BE2C (cell line): ENCODE results near the gene POLE3.

ENCODE experiments used
- DNase-seq: peaks from one replicate; pipeline ENCODE4 v3.0.0-alpha.2; 2020
- H3K27me3 ChIP-seq: fragments of 250-450 bp; sonication (Bioruptor Pico); 2 replicates; pipeline ENCODE4 v1.5.1; 2020; ENCODE audit warnings: mild to moderate bottlenecking
- H3K36me3 ChIP-seq: fragments of 250-450 bp; sonication (Bioruptor Pico); 2 replicates; pipeline ENCODE4 v1.5.1; 2020; ENCODE audit warnings: mild to moderate bottlenecking
- H3K4me1 ChIP-seq: fragments of 250-450 bp; sonication (Bioruptor Pico); 2 replicates; pipeline ENCODE4 v1.5.1; 2020
- H3K4me3 ChIP-seq: 2 replicates; pipeline ENCODE4 v1.5.1; 2011; ENCODE audit warnings: low read depth, low read length
- H3K9me3 ChIP-seq: fragments of 250-450 bp; sonication (Bioruptor Pico); 2 replicates; pipeline ENCODE4 v1.5.1; 2020
- TF ChIP-seq, protein P1 (sequence below): IDR thresholded peaks from 2 replicates; pipeline ENCODE4 v1.5.1; 2012; ENCODE audit warnings: mild to moderate bottlenecking, low read depth, low read length

POLE3 gene

DNA sequence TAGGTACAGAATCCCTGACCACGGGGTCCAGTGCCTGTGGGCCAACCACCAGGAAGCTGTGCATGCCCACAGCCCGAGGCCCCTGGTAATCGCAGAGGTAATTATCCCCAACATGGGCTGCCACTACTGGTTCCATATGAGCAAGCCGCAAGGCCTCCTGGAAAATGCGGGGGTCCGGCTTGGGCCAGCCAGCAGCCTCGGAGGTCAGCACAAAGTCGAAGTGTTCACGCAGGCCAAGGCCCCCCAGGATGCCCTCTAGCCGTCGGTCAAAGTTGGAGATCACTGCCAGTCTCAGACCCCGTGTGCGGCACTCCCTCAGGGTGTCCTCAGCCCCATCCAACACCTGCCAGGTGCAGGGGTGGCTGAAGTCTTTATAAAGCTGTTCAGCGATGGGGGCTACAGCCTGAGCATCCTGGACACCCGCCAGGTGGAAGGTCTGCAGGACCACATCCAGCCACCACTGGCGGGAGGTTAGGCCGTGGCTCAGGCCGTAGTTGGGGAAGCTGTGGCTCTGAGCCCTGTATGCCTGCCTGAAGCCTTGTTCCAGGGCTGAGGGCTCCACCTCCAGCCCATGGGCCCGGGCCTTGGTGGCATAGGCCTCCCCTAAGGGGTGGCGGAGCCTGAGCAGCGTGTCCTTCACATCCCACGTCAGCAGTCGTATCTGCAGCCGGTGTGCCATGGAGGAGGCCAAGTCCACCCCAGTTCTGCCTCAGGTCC, 36.6 kb downstream of the POLE3 start:
- Histone ChIP-seq H3K36me3 (no peaks in the 10 kb centered on the region), H3K27me3 (no peaks in the 10 kb centered on the region), H3K4me3 (no peak overlapping the region), H3K9me3 (no peaks in the 10 kb centered on the region), H3K4me1 (no peaks in the 10 kb centered on the region)
- TF ChIP-seq, protein P1, sequence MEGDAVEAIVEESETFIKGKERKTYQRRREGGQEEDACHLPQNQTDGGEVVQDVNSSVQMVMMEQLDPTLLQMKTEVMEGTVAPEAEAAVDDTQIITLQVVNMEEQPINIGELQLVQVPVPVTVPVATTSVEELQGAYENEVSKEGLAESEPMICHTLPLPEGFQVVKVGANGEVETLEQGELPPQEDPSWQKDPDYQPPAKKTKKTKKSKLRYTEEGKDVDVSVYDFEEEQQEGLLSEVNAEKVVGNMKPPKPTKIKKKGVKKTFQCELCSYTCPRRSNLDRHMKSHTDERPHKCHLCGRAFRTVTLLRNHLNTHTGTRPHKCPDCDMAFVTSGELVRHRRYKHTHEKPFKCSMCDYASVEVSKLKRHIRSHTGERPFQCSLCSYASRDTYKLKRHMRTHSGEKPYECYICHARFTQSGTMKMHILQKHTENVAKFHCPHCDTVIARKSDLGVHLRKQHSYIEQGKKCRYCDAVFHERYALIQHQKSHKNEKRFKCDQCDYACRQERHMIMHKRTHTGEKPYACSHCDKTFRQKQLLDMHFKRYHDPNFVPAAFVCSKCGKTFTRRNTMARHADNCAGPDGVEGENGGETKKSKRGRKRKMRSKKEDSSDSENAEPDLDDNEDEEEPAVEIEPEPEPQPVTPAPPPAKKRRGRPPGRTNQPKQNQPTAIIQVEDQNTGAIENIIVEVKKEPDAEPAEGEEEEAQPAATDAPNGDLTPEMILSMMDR: no peak
- no peak for DNase-seq

DNA sequence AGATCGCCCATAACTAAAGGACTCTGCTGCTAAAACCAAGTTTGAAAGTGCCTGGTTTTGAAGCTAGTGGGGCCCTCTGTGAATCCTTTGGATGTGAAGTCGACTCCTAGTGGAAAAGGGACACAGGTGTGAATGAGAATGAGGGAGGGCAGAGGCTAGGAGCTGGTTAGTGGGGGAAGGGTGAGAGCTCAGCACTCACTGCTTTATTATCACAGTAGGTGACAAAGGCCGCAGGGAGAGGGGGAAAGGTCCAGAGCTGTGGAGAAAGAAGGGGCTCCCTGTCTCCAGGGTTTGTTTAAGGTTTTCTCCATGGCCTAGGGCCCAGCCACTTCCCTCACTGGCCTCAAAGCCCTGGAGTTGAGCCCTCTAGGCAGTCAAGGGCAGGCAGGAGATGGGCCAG, 37.2 kb downstream of the POLE3 start:
- Histone ChIP-seq H3K36me3 (no peaks in the 10 kb centered on the region), H3K4me3 (no peak overlapping the region), H3K4me1 (no peaks in the 10 kb centered on the region), H3K27me3 (no peaks in the 10 kb centered on the region), H3K9me3 (no peaks in the 10 kb centered on the region)
- no peak for DNase-seq
- TF ChIP-seq, protein P1: no peak

DNA sequence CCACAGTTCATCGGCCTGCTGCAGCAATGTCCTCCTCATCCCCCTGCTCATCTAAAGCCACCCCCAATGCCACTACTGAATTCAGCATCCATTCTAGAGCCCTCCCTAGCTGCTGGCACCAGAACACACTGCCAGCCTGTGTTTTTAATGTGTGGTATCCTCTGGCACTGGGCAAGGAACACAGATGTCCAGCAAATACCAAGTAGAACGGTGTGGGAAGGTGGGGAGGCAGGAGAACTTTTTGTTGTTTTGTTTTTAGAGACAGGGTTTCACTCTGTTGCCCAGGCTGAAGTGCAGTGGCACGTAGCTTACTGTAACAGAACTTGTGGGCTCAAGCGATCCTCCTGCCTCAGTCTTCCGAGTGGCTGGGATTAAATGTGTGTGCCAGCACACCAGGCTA, 38.4 kb downstream of the POLE3 start:
- no peak for DNase-seq
- Histone ChIP-seq H3K9me3 (no peaks in the 10 kb centered on the region), H3K36me3 (no peaks in the 10 kb centered on the region), H3K4me1 (no peaks in the 10 kb centered on the region), H3K27me3 (no peaks in the 10 kb centered on the region), H3K4me3 (no peak overlapping the region)
- TF ChIP-seq, protein P1: no peak

DNA sequence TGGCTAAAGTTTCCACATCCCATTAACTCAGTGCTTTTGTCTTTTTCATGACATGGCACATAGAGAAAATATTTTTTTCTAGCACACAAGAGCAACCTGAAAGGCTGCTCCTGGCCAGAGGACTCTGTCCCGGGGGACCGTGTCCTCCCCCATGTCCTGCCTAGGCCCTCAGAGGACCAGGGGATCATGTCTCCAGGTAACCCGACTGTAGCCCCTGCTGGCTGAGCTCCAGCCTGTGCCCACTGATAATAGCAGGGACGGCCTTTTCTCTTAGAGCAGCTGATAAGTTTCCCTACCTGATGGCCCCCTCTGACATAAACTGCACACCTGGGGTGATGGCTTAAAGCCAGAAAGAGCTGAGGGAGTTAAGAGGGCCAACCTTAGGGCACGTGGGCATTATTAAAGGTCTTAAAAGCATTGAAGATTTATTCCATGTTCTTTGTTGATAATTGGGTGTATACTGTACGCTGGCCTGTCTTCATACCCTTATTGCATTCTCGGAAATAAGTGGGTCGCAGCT, 39.6 kb downstream of the POLE3 start:
- Histone ChIP-seq H3K36me3 (no peaks in the 10 kb centered on the region), H3K9me3 (no peaks in the 10 kb centered on the region), H3K27me3 (no peaks in the 10 kb centered on the region), H3K4me3 (no peak overlapping the region), H3K4me1 (no peaks in the 10 kb centered on the region)
- TF ChIP-seq, protein P1: no peak
- DNase-seq: no peak

DNA sequence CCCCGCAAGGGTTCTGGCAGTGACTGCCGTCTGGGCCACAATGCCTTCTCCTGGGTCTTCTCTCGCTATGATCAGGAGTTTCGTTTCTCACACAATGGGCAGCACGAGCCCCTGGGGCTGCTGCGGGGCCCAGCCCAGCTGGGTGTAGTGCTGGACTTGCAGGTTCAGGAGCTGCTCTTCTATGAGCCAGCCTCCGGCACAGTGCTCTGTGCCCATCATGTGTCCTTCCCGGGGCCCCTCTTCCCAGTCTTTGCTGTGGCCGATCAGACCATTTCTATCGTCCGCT, 40.7 kb downstream of the POLE3 start:
- H3K27me3 ChIP-seq: no peaks in the 10 kb centered on the region
- no peaks in the 10 kb centered on the region for H3K9me3 ChIP-seq
- no peak overlapping the region for H3K4me3 ChIP-seq
- TF ChIP-seq, protein P1: no peak
- no peak for DNase-seq
- no peaks in the 10 kb centered on the region for H3K36me3 ChIP-seq
- H3K4me1 ChIP-seq: peaks cover 4% of the 10 kb centered on the region

DNA sequence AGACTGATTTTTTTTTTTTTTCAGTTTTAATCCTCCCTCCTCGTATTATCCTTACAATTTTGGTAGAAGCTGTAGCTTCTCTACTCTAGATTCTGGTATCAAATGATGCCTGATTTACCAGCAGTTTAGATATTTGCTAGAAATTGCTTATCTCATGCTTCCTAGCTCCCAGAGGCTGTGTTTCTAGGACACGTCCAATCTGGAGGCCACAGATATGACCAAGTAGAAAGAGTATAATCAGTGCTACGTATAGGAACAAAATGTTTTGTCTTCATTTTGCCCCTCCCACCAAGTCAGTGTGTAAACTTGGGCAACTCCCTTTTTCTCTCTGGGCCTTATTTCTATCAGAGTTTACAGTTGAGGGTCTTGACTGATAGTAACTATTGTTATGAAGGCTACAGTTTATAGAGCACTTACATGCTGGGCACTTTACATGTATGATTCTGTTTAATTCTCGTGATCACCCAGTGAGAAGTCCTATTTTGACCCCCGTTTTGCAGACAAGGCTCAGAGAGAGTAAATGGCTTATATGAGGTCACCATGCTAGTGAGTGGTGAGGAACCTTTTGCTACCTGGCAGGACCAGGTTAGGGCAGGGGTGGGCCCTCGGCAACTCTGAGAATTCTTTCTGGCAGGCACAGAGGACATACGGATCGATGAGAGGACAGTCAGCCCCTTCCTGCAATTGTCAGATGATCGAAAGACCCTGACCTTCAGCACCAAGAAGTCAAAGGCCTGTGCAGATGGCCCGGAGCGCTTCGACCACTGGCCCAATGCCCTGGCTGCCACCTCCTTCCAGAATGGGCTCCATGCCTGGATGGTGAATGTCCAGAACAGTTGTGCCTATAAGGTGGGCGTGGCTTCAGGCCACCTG, 41.3 kb downstream of the POLE3 start:
- TF ChIP-seq, protein P1: no peak
- H3K27me3 ChIP-seq: no peaks in the 10 kb centered on the region
- H3K9me3 ChIP-seq: no peaks in the 10 kb centered on the region
- H3K4me3 ChIP-seq: no peak overlapping the region
- DNase-seq: no peak
- no peaks in the 10 kb centered on the region for H3K36me3 ChIP-seq
- peaks cover 4% of the 10 kb centered on the region for H3K4me1 ChIP-seq
